Type B pancreatic cell (in vitro differentiated cells): ENCODE data around the gene ELF5. TPM values are rescaled to one million over a fixed set of nuclear protein-coding genes. Genes with fewer than 3 reads are reported as not detected.

Experiments used
- DNase-seq: peaks from one replicate; pipeline ENCODE4 v3.0.0; 2021; ENCODE audit warnings: mixed read lengths; ENCODE audit not compliant: unreplicated experiment; ENCODE audit errors: extremely low spot score
- H3K27ac Mint-ChIP-seq: 2 replicates; pipeline ENCODE4 v1.8.0; 2021; ENCODE audit warnings: mild to moderate bottlenecking, mixed read lengths
- H3K27me3 Mint-ChIP-seq: 2 replicates; pipeline ENCODE4 v1.8.0; 2021; ENCODE audit warnings: mixed read lengths
- H3K36me3 Mint-ChIP-seq: 2 replicates; pipeline ENCODE4 v1.8.0; 2021; ENCODE audit warnings: mixed read lengths
- H3K4me1 Mint-ChIP-seq: one replicate; pipeline ENCODE4 v1.8.0; 2021; ENCODE audit warnings: mixed read lengths; ENCODE audit not compliant: unreplicated experiment
- H3K4me3 Mint-ChIP-seq: 2 replicates; pipeline ENCODE4 v1.8.0; 2021; ENCODE audit warnings: mild to moderate bottlenecking, mixed read lengths
- H3K9me3 Mint-ChIP-seq: 2 replicates; pipeline ENCODE4 v1.8.0; 2021; ENCODE audit warnings: mixed read lengths
- total RNA-seq: library from RNA; stranded (reverse); gene quantifications from 2 replicates; pipeline ENCODE4 v1.2.1, GENCODE V29; 2021; ENCODE audit warnings: low replicate concordance
- TF ChIP-seq, protein P1 (sequence below): fragments of 200-600 bp; sonication (generic); conservative IDR thresholded peaks from 2 replicates; pipeline ENCODE4 v1.5.0; 2021; ENCODE audit warnings: antibody characterized with exemption, mild to moderate bottlenecking

Gene ELF5
- total RNA-seq, 1 donor from 2014 or later, result 19.3 TPM

DNA sequence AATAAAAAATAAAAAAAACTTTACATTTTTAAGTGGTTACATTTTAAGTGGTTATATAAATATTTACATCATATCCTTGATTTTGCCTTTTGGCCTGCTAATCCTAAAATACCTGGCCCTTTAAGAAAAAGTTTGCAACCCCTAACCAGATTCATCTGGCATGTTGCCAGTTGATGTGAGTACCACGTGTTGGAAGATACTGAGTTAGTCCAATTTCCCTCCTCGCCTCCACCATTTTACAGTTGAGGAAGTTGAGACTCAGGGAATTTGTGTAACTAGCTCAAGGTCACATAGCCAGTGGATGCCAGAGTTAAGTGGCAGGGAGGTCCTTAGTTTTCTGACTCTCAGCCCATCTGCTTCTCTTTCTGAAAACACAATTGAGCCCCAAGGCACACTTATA, 5.1 kb downstream of the ELF5 start:
- H3K27ac Mint-ChIP-seq, result no peak overlapping the region
- TF ChIP-seq, protein P1, sequence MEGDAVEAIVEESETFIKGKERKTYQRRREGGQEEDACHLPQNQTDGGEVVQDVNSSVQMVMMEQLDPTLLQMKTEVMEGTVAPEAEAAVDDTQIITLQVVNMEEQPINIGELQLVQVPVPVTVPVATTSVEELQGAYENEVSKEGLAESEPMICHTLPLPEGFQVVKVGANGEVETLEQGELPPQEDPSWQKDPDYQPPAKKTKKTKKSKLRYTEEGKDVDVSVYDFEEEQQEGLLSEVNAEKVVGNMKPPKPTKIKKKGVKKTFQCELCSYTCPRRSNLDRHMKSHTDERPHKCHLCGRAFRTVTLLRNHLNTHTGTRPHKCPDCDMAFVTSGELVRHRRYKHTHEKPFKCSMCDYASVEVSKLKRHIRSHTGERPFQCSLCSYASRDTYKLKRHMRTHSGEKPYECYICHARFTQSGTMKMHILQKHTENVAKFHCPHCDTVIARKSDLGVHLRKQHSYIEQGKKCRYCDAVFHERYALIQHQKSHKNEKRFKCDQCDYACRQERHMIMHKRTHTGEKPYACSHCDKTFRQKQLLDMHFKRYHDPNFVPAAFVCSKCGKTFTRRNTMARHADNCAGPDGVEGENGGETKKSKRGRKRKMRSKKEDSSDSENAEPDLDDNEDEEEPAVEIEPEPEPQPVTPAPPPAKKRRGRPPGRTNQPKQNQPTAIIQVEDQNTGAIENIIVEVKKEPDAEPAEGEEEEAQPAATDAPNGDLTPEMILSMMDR, result no peak
- H3K4me1 Mint-ChIP-seq, result peaks cover 27% of the 10 kb centered on the region
- no peaks in the 10 kb centered on the region for H3K9me3 Mint-ChIP-seq
- H3K4me3 Mint-ChIP-seq, result no peak overlapping the region
- DNase-seq, result no peak
- H3K36me3 Mint-ChIP-seq, result no peaks in the 10 kb centered on the region
- no peaks in the 10 kb centered on the region for H3K27me3 Mint-ChIP-seq

DNA sequence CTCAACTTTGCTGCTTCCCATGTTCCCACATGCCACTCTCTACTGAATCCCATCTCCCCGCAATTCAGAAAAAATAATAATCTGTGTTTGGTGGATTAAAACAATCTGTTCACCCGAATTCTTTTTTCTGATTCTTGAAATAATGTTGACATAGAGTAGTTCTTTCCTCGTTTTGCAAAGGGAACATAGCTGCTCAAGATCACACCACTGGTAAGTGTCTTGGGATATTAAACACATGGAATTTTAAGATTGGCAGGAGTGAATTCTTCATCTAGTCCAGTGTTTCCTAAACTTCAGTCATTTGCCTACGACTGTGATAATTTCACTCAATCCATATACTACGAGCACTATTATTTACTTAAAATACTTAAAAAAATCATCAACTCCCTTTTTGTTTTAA, 6.0 kb downstream of the ELF5 start:
- H3K27ac Mint-ChIP-seq, result no peak overlapping the region
- DNase-seq, result no peak
- no peaks in the 10 kb centered on the region for H3K9me3 Mint-ChIP-seq
- peaks cover 22% of the 10 kb centered on the region for H3K4me1 Mint-ChIP-seq
- no peaks in the 10 kb centered on the region for H3K36me3 Mint-ChIP-seq
- TF ChIP-seq, protein P1, result no peak
- H3K27me3 Mint-ChIP-seq, result no peaks in the 10 kb centered on the region
- H3K4me3 Mint-ChIP-seq, result no peak overlapping the region

DNA sequence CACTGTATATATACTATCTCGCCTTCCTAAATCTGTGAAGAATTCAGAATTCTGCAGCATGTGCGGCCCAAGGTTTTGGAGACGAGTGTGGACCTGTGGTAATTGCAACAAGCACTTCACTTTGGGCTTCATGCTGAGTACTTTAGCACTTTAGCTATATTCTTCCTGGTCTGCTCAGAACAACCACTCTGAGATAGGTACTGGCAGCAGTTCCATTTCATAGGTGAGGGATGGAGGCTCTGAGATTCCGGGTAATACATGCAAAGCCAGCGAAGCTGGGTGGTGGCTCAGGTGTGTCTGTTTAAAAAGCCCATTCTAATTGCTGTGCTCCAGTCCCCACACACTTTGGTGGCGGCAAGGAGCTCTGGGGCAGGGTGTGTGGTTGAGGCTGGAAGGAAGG, 6.4 kb downstream of the ELF5 start:
- DNase-seq, result no peak
- H3K9me3 Mint-ChIP-seq, result no peaks in the 10 kb centered on the region
- H3K36me3 Mint-ChIP-seq, result no peaks in the 10 kb centered on the region
- H3K27ac Mint-ChIP-seq, result no peak overlapping the region
- TF ChIP-seq, protein P1, result no peak
- H3K4me3 Mint-ChIP-seq, result no peak overlapping the region
- peaks cover 21% of the 10 kb centered on the region for H3K4me1 Mint-ChIP-seq
- H3K27me3 Mint-ChIP-seq, result no peaks in the 10 kb centered on the region

- H3K9me3 Mint-ChIP-seq, result no peaks in the 10 kb centered on the region
- H3K36me3 Mint-ChIP-seq, result no peaks in the 10 kb centered on the region
- H3K27ac Mint-ChIP-seq, result no peak overlapping the region
Observed at GRCh38 chr11:34505874-34506273, 7.7 kb downstream of the ELF5 start.

DNA sequence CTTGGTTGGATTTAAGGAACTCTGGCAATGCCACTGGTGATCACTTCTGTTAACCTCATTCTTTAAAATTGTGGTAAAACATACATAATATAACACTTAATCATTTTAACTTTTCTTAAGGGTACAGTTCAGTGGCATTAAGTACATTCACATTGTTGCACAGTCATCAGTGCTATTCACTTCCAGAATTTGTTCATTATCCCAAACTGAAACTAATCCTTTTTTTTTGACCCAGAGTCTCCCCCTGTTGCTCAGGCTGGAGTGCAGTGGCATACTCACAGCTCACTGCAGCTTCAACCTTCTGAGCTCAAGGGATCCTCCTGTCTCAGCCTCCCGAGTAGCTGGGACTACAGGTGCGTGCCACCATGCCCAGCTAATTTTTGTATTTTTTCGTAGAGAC, 10.6 kb downstream of the ELF5 start:
- Mint-ChIP-seq H3K27me3 (no peaks in the 10 kb centered on the region), H3K4me1 (peaks cover 27% of the 10 kb centered on the region), H3K9me3 (no peaks in the 10 kb centered on the region), H3K4me3 (no peak overlapping the region), H3K27ac (no peak overlapping the region), H3K36me3 (no peaks in the 10 kb centered on the region)
- TF ChIP-seq, protein P1, result no peak
- no peak for DNase-seq

More at GRCh38 chr11:34505874-34506273, 7.7 kb downstream of the ELF5 start:
- TF ChIP-seq, protein P1, result no peak
- no peak for DNase-seq
- Mint-ChIP-seq H3K4me1 (peaks cover 31% of the 10 kb centered on the region), H3K4me3 (no peak overlapping the region), H3K27me3 (no peaks in the 10 kb centered on the region)

GRCh38 chr11:34501949-34502348, 11.6 kb downstream of the ELF5 start:
- H3K4me3 Mint-ChIP-seq, result no peak overlapping the region
- DNase-seq, result no peak
- H3K27ac Mint-ChIP-seq, result peak overlapping the region; percentile 17
- peaks cover 2% of the 10 kb centered on the region for H3K36me3 Mint-ChIP-seq
- H3K9me3 Mint-ChIP-seq, result no peaks in the 10 kb centered on the region
- peaks cover 27% of the 10 kb centered on the region for H3K4me1 Mint-ChIP-seq
- H3K27me3 Mint-ChIP-seq, result no peaks in the 10 kb centered on the region
- TF ChIP-seq, protein P1, result no peak
